GM12801 (cell line): ENCODE data around the gene MYO3B.

Source experiments
- TF ChIP-seq, protein P1 (sequence below): IDR thresholded peaks from one replicate; pipeline ENCODE4 v1.5.1; 2011; ENCODE audit warnings: control low read depth; ENCODE audit not compliant: insufficient read length; ENCODE audit errors: extremely low read depth

MYO3B gene

DNA sequence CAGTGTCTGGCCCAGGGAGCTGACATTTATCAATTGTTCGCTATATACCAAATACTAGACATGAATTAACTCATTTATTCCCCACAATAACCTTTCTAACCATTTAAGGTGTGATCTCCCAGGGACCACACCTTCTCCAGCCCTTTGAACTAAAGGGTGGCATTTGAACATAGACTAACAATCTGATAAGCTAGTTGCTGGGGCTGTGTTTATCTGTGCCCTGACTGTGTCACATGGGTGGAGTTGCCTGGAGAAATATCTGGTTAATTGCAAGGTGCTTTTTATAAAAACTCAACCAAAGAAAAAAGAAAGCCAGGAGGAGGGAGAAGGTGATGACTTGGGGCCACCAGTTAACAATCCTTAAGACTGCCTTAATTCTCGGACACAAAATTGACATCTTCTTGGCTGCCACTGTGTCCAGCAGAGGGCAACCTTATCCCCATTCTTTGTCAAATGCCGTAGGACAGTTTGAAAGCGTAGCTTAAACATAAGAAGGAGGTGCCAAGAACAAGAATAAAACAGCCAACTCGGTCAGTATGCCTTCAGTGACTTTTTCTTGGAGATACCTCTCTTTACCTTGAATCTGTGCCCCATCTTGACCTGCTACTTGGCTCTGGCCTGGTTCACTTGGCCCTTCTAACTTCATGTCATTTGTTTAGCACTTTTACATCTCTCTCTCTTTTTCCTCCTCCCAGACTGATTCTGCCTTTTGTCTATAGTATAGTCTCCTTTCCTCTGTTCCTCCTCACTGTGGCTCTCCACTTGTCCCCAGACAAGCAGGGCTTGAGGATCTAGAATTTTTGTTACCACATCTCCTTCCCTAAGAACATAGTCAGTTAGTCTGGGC is 183.4 kb downstream of the MYO3B start:
- TF ChIP-seq, protein P1, sequence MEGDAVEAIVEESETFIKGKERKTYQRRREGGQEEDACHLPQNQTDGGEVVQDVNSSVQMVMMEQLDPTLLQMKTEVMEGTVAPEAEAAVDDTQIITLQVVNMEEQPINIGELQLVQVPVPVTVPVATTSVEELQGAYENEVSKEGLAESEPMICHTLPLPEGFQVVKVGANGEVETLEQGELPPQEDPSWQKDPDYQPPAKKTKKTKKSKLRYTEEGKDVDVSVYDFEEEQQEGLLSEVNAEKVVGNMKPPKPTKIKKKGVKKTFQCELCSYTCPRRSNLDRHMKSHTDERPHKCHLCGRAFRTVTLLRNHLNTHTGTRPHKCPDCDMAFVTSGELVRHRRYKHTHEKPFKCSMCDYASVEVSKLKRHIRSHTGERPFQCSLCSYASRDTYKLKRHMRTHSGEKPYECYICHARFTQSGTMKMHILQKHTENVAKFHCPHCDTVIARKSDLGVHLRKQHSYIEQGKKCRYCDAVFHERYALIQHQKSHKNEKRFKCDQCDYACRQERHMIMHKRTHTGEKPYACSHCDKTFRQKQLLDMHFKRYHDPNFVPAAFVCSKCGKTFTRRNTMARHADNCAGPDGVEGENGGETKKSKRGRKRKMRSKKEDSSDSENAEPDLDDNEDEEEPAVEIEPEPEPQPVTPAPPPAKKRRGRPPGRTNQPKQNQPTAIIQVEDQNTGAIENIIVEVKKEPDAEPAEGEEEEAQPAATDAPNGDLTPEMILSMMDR: no peak

DNA sequence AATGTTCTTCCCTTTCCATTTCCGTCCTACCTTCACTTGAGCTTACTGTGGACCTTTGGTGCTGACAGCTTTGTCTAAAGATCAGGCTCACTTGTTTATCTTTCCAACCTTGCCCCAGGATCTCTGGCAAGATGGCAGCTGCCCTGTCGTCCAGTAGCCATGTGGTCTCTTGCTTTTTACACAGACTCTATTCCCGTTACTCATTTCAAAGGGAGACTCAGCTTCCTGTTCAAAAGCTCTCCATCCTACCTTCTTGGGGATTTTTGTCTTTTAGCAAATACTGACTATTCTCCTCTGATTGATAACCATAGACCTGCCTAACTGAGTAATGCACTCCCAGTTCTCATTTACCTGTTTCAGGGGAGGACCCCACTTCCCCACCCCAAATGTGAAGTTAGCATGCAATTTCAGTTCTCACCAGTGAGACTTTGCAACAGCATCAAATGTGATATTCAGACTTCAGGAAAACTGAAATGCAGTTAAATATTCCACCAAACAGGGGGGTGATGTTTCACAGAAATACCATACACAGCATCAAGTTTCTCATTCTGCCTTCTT is 184.4 kb downstream of the MYO3B start:
- TF ChIP-seq, protein P1: no peak

DNA sequence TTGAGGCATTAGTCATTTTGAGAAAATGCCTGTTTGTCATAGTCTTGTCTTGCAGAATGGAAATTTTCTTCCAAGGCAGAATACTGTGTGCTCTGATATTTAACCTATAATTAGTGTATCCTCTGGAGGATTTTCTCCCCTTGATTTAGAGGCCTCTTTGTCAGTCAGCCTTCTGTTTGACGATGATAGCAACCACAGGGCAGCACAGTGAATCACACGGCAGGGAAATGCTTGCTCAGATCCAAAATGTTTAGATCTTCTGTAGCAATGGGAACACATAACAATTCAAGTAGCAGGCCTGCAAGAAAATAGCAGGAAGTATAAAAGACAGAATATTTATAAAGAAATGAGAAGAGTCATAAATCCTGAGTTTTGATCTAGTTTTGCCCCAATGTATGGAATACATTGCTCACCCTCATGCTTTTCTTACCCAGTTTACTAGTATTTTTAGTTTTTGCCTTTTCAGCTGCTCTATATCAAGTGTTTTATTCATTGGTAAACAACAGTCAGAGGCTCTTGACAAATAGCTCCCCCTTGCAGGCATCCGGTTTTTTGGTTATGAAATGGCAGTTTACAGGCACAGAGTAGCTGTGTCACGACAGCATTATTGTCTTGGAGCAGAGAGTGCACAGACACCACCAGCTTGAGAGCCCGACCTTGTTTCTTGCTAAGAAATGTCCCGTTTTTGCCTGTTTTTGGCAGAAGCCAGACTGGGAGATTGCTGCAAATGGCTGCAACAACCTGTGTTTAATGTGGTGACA is 185.1 kb downstream of the MYO3B start:
- TF ChIP-seq, protein P1: no peak

DNA sequence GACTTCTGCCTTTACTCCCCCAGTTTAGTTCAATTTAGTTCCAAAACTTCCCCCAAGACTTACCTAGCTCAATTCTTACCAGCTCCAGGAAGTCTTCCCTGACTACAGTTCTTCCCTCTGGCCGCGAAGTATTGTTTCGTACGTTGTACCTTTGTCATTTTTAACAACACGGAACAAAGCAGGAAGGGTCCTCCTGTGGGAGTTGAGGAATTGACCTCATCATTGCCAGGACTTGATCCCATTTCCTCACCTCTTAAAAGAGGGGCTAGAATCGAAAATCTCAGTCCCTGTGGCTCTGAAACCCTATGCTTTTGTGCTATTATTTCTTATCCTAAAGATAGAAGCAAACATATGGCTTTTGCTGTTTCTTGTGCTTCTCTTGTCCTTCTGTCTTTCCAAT is 187.1 kb downstream of the MYO3B start:
- TF ChIP-seq, protein P1: no peak

DNA sequence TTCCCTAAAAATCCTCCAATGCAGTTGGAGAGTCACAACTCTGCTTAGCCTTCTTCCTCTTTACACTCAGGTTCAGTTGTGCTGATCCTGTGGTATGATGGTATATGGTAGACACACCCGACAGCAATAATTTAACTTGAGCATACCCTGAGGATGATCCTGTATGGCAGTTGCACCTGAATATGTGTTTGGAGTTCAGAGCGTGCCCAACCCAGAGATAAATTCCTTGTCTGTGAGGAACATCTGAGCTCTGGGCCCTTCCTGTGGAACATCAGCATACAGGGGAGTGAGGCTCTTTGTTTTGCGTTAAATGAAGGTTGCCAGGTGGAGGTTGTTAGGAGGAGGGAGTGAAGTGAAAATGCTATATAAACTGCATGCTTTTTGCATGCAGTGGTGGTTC is 187.7 kb downstream of the MYO3B start:
- TF ChIP-seq, protein P1: no peak

- TF ChIP-seq, protein P1: no peak
Measured at GRCh38 chr2:170368370-170368769, 190.4 kb downstream of the MYO3B start.

DNA sequence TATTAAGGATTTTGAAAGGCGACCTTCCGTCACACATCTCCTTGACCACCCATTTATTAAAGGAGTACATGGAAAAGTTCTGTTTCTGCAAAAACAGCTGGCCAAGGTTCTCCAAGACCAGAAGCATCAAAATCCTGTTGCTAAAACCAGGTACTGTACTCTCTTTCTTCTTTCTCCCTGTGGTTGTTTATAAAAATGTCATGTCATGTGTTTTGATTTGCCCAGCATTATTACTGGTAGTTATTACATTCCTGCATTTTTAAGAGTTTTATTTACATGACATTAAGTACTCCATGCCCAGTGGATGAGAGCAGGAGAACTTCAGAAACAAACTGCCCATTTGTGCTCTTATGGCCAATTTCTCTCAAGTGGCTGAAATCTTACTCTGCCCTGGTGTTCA is 191.3 kb downstream of the MYO3B start:
- TF ChIP-seq, protein P1: no peak
